ENCODE results near the gene NEK10.

The NEK10 gene

GRCh38 chr3:27076815-27077630 is 292.2 kb downstream of the NEK10 start:
- DNase-seq (ENCODE audit: low read depth in 2 of 2, low spot score in 1 of 2): no peak

- no peak for DNase-seq (ENCODE audit: low read depth in 2 of 2, low spot score in 1 of 2)
These were observed 294.3 kb downstream of the NEK10 start for GRCh38 chr3:27074914-27075313.

GRCh38 chr3:27073912-27074311 is 295.3 kb downstream of the NEK10 start:
- DNase-seq (ENCODE audit: low read depth in 2 of 2, low spot score in 1 of 2): no peak

GRCh38 chr3:27072810-27073651 is 296.2 kb downstream of the NEK10 start:
- no peak for DNase-seq (ENCODE audit: low read depth in 2 of 2, low spot score in 1 of 2)

- no peak for DNase-seq (ENCODE audit: low read depth in 2 of 2, low spot score in 1 of 2)
These were observed 308.8 kb downstream of the NEK10 start for GRCh38 chr3:27060336-27060735.
